ENCODE results near the gene CORIN.

CORIN gene

DNA sequence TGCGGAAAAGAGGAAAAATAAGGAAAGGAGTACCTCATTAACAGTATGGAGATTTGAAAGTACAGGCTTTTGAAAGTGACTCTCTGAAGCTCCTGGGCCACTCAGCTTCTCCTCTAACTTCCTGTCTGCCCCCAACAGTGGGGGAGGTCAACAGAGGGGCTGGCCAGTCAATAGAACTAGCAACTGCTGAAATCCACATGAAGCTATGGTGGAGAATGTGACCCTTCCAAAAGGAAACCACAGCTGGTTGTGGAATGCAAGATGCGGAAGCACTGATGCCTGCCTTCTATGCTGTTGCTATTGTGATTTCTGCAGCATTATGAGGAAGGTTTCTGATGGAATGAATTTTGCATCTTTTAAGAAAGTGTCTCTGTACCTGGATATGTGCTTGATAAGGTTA lies 2.4 kb downstream of the CORIN start:
- DNase-seq, result no peak

DNA sequence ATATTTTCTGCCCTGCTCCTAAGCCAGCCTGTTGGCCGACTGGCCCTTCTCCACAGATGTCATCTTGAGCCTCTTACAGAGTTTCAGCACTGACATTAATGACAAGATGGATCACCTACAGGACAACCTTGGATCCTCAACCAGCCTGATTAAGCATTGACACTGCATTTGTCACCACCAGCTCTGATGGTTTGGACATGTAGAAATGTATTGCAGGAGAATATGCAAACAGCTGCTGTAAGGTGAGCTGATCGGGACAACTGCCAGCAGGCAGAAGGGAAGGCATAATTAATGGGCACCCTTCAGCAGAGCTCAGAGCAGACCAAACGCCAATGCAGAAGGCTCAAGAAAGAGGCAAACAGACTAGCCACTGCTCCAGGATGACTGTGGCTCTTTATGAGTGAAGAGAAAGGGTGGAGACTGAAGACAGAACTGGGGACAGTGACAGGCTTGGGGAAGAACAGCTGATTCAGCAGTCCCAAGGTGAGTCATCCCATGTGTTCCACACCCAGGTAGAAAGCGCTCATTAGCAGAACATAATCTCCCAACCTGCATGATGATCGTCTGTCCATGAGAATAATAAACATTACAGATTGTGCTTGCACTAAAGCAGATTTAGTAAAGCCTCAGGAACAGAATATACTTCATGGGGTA lies 6.7 kb downstream of the CORIN start:
- DNase-seq, result peak; percentile 35

DNA sequence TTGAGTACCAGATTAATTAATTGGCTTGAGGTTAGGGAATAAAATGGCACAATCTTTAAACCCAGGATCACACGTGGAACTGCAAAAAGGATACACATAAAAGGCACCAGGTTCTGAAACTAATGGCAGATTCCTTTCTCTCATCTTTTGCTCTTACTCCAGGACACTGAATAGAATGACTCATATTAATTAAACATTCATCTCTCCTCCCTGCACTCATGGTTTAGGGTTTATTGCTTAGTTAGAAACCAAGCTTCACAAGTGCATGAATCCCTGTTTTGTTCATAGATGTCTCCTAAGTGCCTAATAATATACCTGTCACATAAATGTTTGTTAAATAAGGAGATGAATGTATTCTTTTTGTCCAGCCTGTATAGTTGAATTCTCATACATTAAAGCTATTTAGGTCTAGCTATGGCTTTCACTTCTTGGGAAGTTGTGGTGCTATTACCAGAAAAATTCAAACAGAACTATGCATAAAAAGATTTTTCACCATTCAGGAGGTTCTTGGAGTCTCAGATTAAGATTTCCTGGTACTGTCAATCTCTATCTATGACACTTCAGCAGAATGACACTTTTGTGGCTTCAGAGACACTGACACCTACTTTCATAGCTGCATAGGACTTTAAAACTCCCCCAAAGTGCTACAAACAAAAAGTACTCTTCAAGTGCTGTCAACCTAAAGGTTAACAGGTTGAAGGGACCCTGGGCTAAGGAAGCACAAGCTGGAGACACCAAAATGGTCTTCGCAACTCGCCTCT lies 7.4 kb downstream of the CORIN start:
- no peak for DNase-seq

- no peak for DNase-seq
Measured at GRCh38 chr4:47829438-47829837, 8.4 kb downstream of the CORIN start.

DNA sequence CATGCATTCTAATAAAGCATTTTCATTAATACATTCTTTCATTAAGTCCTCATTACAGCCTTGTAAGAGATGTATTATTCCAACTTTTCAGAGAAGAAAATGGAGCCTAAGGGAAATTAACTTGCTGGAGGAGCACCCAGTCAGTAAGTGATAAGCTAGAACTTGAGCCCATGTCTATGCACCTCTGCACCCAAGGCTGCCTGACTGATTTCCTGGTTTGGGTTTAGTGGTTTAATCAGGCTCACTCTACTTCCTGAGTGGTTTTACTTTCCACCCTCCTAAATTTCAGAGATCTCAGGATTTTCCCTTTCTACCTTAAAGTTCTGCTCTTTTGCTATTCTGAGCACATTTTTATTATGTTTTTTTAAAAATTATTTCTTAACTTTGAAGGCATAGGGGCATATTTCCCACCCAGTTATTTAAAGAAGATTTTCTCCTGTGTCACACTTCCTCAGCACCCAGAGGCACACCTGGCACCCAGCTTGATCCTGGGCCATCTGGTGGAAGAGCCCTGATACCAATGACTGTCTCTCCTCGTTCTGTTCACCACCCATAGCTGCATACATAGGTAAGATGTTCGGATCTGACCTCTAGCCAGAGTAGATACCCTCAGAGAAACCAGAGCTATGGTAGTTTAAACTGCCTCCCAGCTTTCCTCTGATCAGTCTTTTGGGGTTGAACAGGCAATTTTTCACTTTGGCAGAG lies 10.4 kb downstream of the CORIN start:
- DNase-seq, result no peak

- no peak for DNase-seq
Measured at GRCh38 chr4:47824840-47825239, 13.0 kb downstream of the CORIN start.

GRCh38 chr4:47819178-47819577 lies 18.7 kb downstream of the CORIN start:
- DNase-seq, result no peak

DNA sequence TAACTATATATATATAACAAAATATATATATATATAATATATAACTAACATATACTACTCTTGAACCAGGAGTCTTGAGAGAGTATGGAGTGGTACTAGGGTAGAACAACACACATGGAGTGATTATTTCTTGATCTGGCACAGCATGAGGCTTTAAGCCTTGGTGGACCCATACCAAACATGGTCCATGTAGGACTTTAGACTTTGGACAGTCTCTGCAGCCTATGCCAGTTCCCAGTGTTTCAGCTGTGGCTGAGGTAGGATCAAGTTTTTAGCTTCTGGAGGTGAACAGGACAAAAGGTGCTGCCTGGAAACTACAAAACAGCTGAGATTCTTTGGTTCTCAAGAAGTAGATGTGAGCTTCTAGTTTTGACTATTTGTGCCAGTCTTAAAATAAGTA lies 20.6 kb downstream of the CORIN start:
- no peak for DNase-seq

DNA sequence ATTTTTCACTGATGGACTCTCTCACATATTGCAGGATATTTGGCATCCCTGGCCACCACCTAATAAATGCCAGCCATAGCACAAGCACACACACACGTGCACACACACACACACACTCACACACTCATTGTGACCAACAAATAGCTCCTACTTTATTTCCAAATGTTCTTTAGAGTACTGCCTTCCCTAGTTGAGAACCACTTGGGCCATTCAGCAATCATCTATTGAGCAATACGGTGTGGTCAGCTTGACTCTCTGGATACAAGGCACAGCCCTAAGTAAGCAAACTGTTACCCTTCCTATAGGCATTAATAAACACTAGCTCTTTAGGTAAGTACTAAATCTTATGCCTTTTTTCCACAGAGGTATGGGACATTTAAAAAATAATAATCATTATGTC lies 21.1 kb downstream of the CORIN start:
- no peak for DNase-seq

- DNase-seq, result no peak
Measured at GRCh38 chr4:47814618-47815295, 23.1 kb downstream of the CORIN start.

- DNase-seq, result no peak
Measured at GRCh38 chr4:47809654-47810203, 28.1 kb downstream of the CORIN start.

GRCh38 chr4:47804598-47804997 lies 33.3 kb downstream of the CORIN start:
- DNase-seq, result no peak

- DNase-seq, result no peak
Measured at GRCh38 chr4:47801481-47802002, 36.3 kb downstream of the CORIN start.

DNA sequence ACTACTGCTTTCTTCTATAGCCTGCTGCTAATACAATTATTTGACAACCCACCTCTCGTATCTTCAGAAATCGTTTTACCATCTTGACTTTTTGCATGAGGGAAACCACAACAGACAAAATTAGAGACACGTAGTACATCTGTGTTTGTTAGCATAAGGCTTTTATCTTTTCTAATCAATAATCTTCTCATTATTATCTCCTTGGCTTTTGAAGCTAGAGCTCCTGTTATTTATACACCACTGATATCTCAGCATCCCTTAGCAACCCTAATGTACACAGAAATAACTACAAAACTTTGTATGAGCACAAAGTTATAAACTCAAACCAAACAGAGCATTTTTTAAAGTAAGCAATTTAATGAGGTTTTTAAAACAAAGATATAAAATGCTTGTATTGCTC lies 39.7 kb downstream of the CORIN start:
- DNase-seq, result no peak

GRCh38 chr4:47791965-47792364 lies 45.9 kb downstream of the CORIN start:
- no peak for DNase-seq

DNA sequence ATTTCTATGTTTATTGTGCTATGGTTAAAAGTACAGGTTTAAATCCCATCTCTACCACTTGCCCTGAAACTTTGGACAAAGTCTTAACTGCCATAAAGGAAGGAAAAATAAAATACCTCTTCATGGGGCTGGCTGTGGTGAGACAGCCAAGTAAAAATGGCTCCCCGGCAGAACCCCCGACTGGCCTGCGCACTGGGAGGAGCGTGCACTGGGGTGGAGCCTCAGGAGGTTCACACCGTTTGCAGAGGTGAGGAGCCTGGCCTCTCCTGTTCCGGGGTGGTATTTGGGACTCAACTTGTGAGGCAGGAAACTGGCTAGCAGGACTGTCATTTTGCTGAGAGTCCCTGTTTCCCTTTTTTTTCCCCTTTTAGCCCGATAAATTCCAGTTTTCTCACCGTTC lies 47.8 kb downstream of the CORIN start:
- no peak for DNase-seq

GRCh38 chr4:47788126-47788525 lies 49.7 kb downstream of the CORIN start:
- DNase-seq, result no peak

DNA sequence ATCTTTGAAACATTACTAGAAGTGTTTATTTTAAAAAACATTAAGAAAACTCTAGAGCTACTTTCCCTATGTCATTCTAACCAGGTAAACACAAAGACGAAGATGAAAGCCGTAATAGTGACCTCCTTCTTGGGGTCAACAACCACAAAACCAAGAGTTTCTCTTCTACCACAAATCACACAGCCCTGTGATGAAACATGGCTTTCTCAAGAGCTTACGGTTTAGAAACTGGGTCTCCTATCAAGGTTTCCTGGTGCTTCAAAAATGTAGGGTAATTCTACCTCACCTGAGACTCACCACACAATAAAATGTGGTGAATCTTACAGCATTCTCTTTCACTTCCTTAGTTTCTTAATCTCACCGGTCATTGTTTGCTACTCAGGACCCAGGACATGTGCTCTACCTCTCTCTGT lies 50.9 kb downstream of the CORIN start:
- DNase-seq, result no peak

DNA sequence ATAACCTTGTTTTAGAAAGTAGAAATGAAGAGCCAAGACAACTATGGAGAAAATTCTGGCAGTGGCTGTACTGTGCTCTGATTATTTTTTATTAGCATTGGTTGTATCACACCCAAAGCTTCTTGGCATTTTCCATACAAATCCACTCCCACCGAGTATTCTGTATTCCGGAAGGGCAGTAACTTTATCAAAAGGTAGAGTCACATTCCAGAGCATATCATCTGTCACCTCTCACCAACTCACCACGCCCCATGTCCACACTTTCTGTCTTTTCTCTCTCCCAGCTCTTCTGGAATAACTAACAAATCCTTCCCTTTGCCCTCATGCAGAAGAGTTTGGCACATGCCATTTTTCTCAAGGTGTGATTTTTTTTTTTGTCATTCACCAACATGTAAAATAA lies 52.7 kb downstream of the CORIN start:
- no peak for DNase-seq

GRCh38 chr4:47784222-47784621 lies 53.6 kb downstream of the CORIN start:
- DNase-seq, result no peak

GRCh38 chr4:47776353-47776752 lies 61.5 kb downstream of the CORIN start:
- DNase-seq, result no peak

GRCh38 chr4:47774079-47774478 lies 63.8 kb downstream of the CORIN start:
- no peak for DNase-seq

- DNase-seq, result no peak
Measured at GRCh38 chr4:47771020-47771419, 66.8 kb downstream of the CORIN start.
